GM08714 (cell line): ENCODE measurements around the gene PLCXD1.
"Not testable (repeated sequence)": the region's sequence is repeated elsewhere in the genome, so short reads cannot be mapped to it uniquely, and the experiment has no call there.

Experiments
- H3K4me3 ChIP-seq: fragments of 200-500 bp; sonication (Bioruptor generic); 2 replicates; pipeline ENCODE4 v1.5.1; 2014; ENCODE audit warnings: mild to moderate bottlenecking, low read length, inconsistent platforms
- ZNF274 ChIP-seq: IDR thresholded peaks from 2 replicates; pipeline ENCODE4 v1.6.1; 2012; ENCODE audit warnings: mild to moderate bottlenecking, low read depth, low read length

The PLCXD1 gene

GRCh38 chrX:350534-351323, 69.5 kb downstream of the PLCXD1 start:
- TF ChIP-seq ZNF274 = no peak
- no peak overlapping the region for H3K4me3 ChIP-seq

GRCh38 chrX:351324-351641, 70.1 kb downstream of the PLCXD1 start:
- not testable (repeated sequence) for H3K4me3 ChIP-seq

DNA sequence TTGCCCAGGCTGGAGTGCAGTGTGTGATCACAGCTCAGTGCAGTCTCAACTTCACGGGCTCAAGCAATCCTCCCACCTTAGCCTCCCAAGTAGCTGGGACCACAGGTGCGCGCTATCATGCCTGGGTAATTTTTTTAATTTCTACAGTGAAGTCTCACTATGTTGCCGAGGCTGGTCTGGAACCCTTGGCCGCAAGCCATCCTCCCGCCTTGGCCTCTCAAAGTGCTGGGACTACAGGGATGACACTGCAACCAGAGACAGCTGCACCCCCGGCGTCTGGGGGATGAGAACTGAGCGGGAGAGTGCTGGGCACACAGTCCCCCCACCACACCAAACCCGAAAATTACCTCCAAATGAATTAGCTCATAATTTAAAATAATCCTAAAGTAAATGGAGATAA, 70.6 kb downstream of the PLCXD1 start:
- TF ChIP-seq ZNF274 = no peak
- H3K4me3 ChIP-seq = no peak overlapping the region

DNA sequence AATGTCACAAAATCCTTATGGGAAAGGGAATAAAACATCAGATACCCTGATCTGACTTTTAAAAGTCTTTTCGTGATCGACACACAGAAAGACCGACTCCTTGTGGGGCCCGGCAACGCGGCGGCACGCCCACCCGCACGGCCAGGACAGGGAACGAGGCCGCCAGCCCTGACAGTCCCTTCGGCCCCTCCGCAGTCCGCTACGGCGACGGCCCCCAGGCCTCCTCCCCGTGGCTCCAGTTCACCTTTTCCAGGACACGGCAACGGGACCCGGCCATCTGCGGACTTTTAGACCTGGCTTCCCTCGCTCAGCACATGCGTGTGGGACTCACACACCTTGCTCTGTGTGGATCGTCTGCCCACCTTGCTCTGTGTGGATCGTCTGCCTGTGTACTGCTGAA, 71.0 kb downstream of the PLCXD1 start:
- no peak for TF ChIP-seq ZNF274
- H3K4me3 ChIP-seq = no peak overlapping the region

- TF ChIP-seq ZNF274 = no peak
- no peak overlapping the region for H3K4me3 ChIP-seq
These were observed 71.6 kb downstream of the PLCXD1 start for GRCh38 chrX:352582-353314.
